Nephron progenitor cell (in vitro differentiated cells): ENCODE data around the gene ITPRIPL1.

ENCODE experiments used
- DNase-seq: peaks from one replicate; pipeline ENCODE4 v3.0.0; 2021
- H3K27ac Mint-ChIP-seq: 2 replicates; pipeline ENCODE4 v1.8.0; 2021; ENCODE audit warnings: mild to moderate bottlenecking, moderate library complexity, mixed read lengths
- H3K27me3 Mint-ChIP-seq: 2 replicates; pipeline ENCODE4 v1.8.0; 2021; ENCODE audit warnings: mild to moderate bottlenecking, low read depth, mixed read lengths; ENCODE audit not compliant: poor library complexity
- H3K36me3 Mint-ChIP-seq: 2 replicates; pipeline ENCODE4 v1.8.0; 2021; ENCODE audit warnings: low read depth, mixed read lengths
- H3K4me1 Mint-ChIP-seq: 2 replicates; pipeline ENCODE4 v1.8.0; 2021; ENCODE audit warnings: mixed read lengths
- H3K4me3 Mint-ChIP-seq: 2 replicates; pipeline ENCODE4 v1.8.0; 2021; ENCODE audit warnings: mild to moderate bottlenecking, moderate library complexity, mixed read lengths
- H3K9me3 Mint-ChIP-seq: 2 replicates; pipeline ENCODE4 v1.8.0; 2021; ENCODE audit warnings: mild to moderate bottlenecking, moderate library complexity, mixed read lengths
- CTCF ChIP-seq: fragments of 200-600 bp; sonication (generic); IDR thresholded peaks from 2 replicates; pipeline ENCODE4 v1.5.0; 2021; ENCODE audit warnings: antibody characterized with exemption

The ITPRIPL1 gene

GRCh38 chr2:96319396-96319795 lies 5.7 kb upstream of the ITPRIPL1 start:
- no peak for TF ChIP-seq CTCF
- Mint-ChIP-seq H3K4me3 (no peak overlapping the region), H3K36me3 (no peaks in the 10 kb centered on the region), H3K27ac (no peak overlapping the region), H3K9me3 (no peaks in the 10 kb centered on the region), H3K27me3 (peaks cover 63% of the 10 kb centered on the region), H3K4me1 (peaks cover 38% of the 10 kb centered on the region)
- no peak for DNase-seq

- TF ChIP-seq CTCF, result no peak
- Mint-ChIP-seq H3K4me3 (peak overlapping the region; percentile 78), H3K27ac (no peak overlapping the region), H3K9me3 (no peaks in the 10 kb centered on the region), H3K36me3 (no peaks in the 10 kb centered on the region), H3K4me1 (peaks cover 39% of the 10 kb centered on the region), H3K27me3 (peaks cover 70% of the 10 kb centered on the region)
- DNase-seq, result no peak
Measured at GRCh38 chr2:96320326-96320725, 4.8 kb upstream of the ITPRIPL1 start.

GRCh38 chr2:96320728-96321622 lies 4.1 kb upstream of the ITPRIPL1 start:
- H3K27me3 Mint-ChIP-seq, result peaks cover 77% of the 10 kb centered on the region

GRCh38 chr2:96323849-96324248 lies 1.3 kb upstream of the ITPRIPL1 start:
- Mint-ChIP-seq H3K36me3 (peaks cover 25% of the 10 kb centered on the region), H3K27me3 (peaks cover 76% of the 10 kb centered on the region), H3K9me3 (no peaks in the 10 kb centered on the region), H3K4me1 (peaks cover 33% of the 10 kb centered on the region), H3K4me3 (no peak overlapping the region), H3K27ac (no peak overlapping the region)
- no peak for DNase-seq
- no peak for TF ChIP-seq CTCF

More at GRCh38 chr2:96320728-96321622, 4.1 kb upstream of the ITPRIPL1 start:
- H3K4me1 Mint-ChIP-seq, result peaks cover 39% of the 10 kb centered on the region
- DNase-seq, result peak; percentile 64
- H3K4me3 Mint-ChIP-seq, result peak overlapping the region; percentile 78
- H3K27ac Mint-ChIP-seq, result no peak overlapping the region
- no peaks in the 10 kb centered on the region for H3K36me3 Mint-ChIP-seq
- no peak for TF ChIP-seq CTCF
- no peaks in the 10 kb centered on the region for H3K9me3 Mint-ChIP-seq

- peaks cover 29% of the 10 kb centered on the region for H3K4me1 Mint-ChIP-seq
- H3K4me3 Mint-ChIP-seq, result peak overlapping the region; percentile 79
- TF ChIP-seq CTCF, result no peak
- H3K9me3 Mint-ChIP-seq, result no peaks in the 10 kb centered on the region
- peaks cover 68% of the 10 kb centered on the region for H3K27me3 Mint-ChIP-seq
- H3K36me3 Mint-ChIP-seq, result peaks cover 25% of the 10 kb centered on the region
- DNase-seq, result no peak
- no peak overlapping the region for H3K27ac Mint-ChIP-seq
Measured at GRCh38 chr2:96324721-96325040, 436 bp upstream of the ITPRIPL1 start.

- no peak for DNase-seq
- H3K4me1 Mint-ChIP-seq, result peaks cover 21% of the 10 kb centered on the region
- peak overlapping the region; percentile 68 for H3K27ac Mint-ChIP-seq
- peak overlapping the region; percentile 85 for H3K4me3 Mint-ChIP-seq
- peaks cover 56% of the 10 kb centered on the region for H3K27me3 Mint-ChIP-seq
- H3K9me3 Mint-ChIP-seq, result no peaks in the 10 kb centered on the region
- no peak for TF ChIP-seq CTCF
- peaks cover 25% of the 10 kb centered on the region for H3K36me3 Mint-ChIP-seq
Measured at GRCh38 chr2:96325884-96326255, 753 bp downstream of the ITPRIPL1 start.
